ENCODE data around the gene SSBP4. TPM values are rescaled to one million over a fixed set of nuclear protein-coding genes. Genes with fewer than 3 reads are reported as not detected.

Gene SSBP4
- total and polyA plus RNA-seq, 2 of the 8 experiments (the other 6 are each of a cell fraction or from before 2014, with no cell fraction given), result 26.4 to 33.7 TPM

DNA sequence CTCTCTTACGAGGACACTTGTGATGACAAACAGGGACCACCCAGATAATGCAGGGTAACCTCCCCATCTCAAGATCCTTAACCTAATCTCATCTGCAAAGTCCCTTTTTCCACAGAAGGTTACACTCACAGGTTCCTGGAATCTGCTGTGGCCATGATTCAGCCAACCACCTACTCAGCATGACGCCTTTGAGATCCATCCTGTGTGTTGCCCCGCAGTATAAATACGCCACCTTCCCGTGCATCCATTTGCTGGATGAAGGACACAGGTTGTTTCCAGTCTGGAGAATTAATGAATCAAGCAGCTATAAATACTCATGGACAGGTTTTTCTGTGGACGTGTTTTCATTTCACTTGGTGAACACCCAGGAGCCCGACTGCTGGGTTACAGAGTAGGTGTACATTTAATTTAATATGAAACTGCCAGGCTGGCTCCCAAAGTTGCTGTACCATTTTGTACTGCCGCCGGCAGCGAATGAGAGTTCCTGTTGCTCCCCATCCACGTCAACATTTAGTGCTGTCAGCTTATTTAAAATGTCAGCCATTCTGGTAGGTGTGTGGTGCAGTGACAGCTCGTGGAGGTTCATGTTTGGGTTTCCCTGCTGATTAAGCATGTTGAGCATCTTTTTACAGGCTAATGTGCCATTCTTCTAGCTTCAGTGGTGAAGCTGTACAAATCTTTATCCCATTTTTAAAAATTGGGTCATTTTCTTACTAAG is 62.5 kb downstream of the SSBP4 start:
- H3K9ac ChIP-seq (replicated peaks in 1 of 4; ENCODE audit: extremely low read depth in 1 of 4, low read depth in 3 of 4, low read length in 3 of 4), result no peak overlapping the region
- H3K4me2 ChIP-seq (ENCODE audit: insufficient read depth in 1 of 2, low read depth in 2 of 2, low read length in 2 of 2), result no peak overlapping the region
- H3K36me3 ChIP-seq (ENCODE audit: control insufficient read depth in 2 of 4, insufficient read depth in 4 of 4, low read length in 3 of 4), result no peaks in the 10 kb centered on the region
- no peak overlapping the region for H3K18ac ChIP-seq (ENCODE audit: extremely low read depth, low read length)
- 0 out of 2 replicates have a peak, but pooled peaks cover 4% of the 10 kb centered on the region for H3K23me2 ChIP-seq (ENCODE audit: low read depth, low read length)
- H2BK5ac ChIP-seq (ENCODE audit: low read depth, low read length), result no peak overlapping the region
- no peak for DNase-seq (ENCODE audit: low read depth in 1 of 2, low spot score in 2 of 2)
- H2AFZ ChIP-seq (ENCODE audit: low read length), result no peak overlapping the region
- H3K14ac ChIP-seq (ENCODE audit: insufficient read length), result no peak overlapping the region
- no peak overlapping the region for H3K56ac ChIP-seq (replicated peaks; ENCODE audit: insufficient read length, low read depth, low read length)
- peaks cover 0 to 5% (median 5%) of the 10 kb centered on the region in 4 experiments; a peak in 5 of 7 replicates for H3K4me1 ChIP-seq (replicated peaks in 1 of 4; ENCODE audit: control insufficient read depth in 3 of 4, insufficient read depth in 4 of 4, low read length in 3 of 4)
- no peaks in the 10 kb centered on the region for H3K9me3 ChIP-seq (ENCODE audit: insufficient read depth in 2 of 2, low read depth in 1 of 2, low read length in 1 of 2)
- TF ChIP-seq POU5F1 (IDR thresholded peaks at IDR 0.05; ENCODE audit: low read depth, low read length) (no peak), SIRT6 (IDR thresholded peaks at IDR 0.05; ENCODE audit: low read length) (no peak), GTF2F1 (IDR thresholded peaks at IDR 0.05; ENCODE audit: borderline replicate concordance, low read depth, low read length) (no peak), HDAC6 (IDR thresholded peaks at IDR 0.05; ENCODE audit: low read depth, low read length) (no peak), SRF (IDR thresholded peaks at IDR 0.05; ENCODE audit: low read depth, low read length) (no peak), SIN3A (conservative IDR thresholded peaks at IDR 0.05 in 1 of 2, IDR thresholded peaks at IDR 0.05 in 1 of 2; ENCODE audit: low read depth in 1 of 2, low read length in 2 of 2) (no peak), TAF7 (optimal IDR thresholded peaks at IDR 0.05; ENCODE audit: borderline replicate concordance, low read depth, low read length) (no peak), PHF8 (conservative IDR thresholded peaks at IDR 0.05; ENCODE audit: low read depth, low read length) (no peak), NRF1 (IDR thresholded peaks at IDR 0.05; ENCODE audit: low read depth, low read length) (no peak)
- no peak overlapping the region for H3K4ac ChIP-seq (replicated peaks; ENCODE audit: insufficient read length, low read depth, low read length)
- POLR2A ChIA-PET (ENCODE audit: partially characterized antibody), result interaction anchor here (0.7 kb wide), 1 partner anchor 86 kb away, joined by 3 read pairs; no protein-coding TSS in a partner anchor
- H3K27ac ChIP-seq (ENCODE audit: low read depth, low read length), result no peak overlapping the region
- peaks cover 0 to 23% of the 10 kb centered on the region in 2 experiments for H4K20me1 ChIP-seq (replicated peaks in 1 of 2; ENCODE audit: control insufficient read depth in 1 of 2, insufficient read depth in 2 of 2, low read length in 2 of 2)
- no peak overlapping the region for H2BK120ac ChIP-seq (replicated peaks; ENCODE audit: low read depth, low read length)
- H3K79me2 ChIP-seq (ENCODE audit: control insufficient read depth in 1 of 2, insufficient read depth in 2 of 2, low read length in 2 of 2), result peaks cover 0 to 18% of the 10 kb centered on the region in 2 experiments; a peak in 1 of 4 replicates
- FAIRE-seq, result no peak
- no peaks in the 10 kb centered on the region for H3K27me3 ChIP-seq (replicated peaks in 1 of 4; ENCODE audit: control insufficient read depth in 3 of 4, extremely low read depth in 1 of 4, insufficient read depth in 3 of 4, low read length in 3 of 4)
- H4K91ac ChIP-seq (replicated peaks; ENCODE audit: insufficient read length, low read length), result no peak overlapping the region
- no peak overlapping the region for H4K5ac ChIP-seq (ENCODE audit: insufficient read length, low read depth, low read length)
- 94% methylated on average over 12 of the region's 12 CpGs; no CpG with 5 or more reads in 1 of the 2 experiments for WGBS, 2 experiments (ENCODE audit: extremely low coverage in 1 of 2, insufficient coverage in 1 of 2, insufficient read length in 1 of 2, insufficient replicate concordance in 2 of 2, low coverage in 1 of 2, low lambda C conversion rate in 2 of 2, missing lambda C conversion rate in 1 of 2)
- no peak overlapping the region for H2BK20ac ChIP-seq (ENCODE audit: low read length)
- H2BK12ac ChIP-seq (ENCODE audit: low read depth, low read length), result no peak overlapping the region
- no peak overlapping the region for H2BK15ac ChIP-seq (ENCODE audit: low read length)
- H4K8ac ChIP-seq (ENCODE audit: extremely low read depth, insufficient read depth, low read length), result no peak overlapping the region
- H3K23ac ChIP-seq (ENCODE audit: insufficient read length), result no peak overlapping the region
- H2AK5ac ChIP-seq (ENCODE audit: low read depth, low read length), result no peak overlapping the region
- CTCF ChIA-PET (ENCODE audit: partially characterized antibody), result interaction anchor here (1.1 to 18.5 kb wide), 11 partner anchors 8 to 112 kb away, joined by 3 to 213 read pairs (median 6); no protein-coding TSS in a partner anchor
- no peak overlapping the region for H3K4me3 ChIP-seq (ENCODE audit: extremely low read depth in 1 of 4, insufficient read depth in 2 of 4, low read depth in 3 of 4, low read length in 4 of 4)
- peaks cover 27% of the 10 kb centered on the region for H3K79me1 ChIP-seq (ENCODE audit: low read depth, low read length)

Measured in H1 (cell line).